SK-N-SH (cell line): ENCODE data around the gene MYLIP.

ENCODE experiments used
- CTCF ChIP-seq: fragments of 200-600 bp; sonication (generic); IDR thresholded peaks from 2 replicates; pipeline ENCODE4 v1.6.1; 2017; ENCODE audit warnings: antibody characterized with exemption, mild to moderate bottlenecking, moderate library complexity
- SMC3 ChIP-seq: IDR thresholded peaks from 2 replicates; pipeline ENCODE4 v1.6.1; 2012; ENCODE audit warnings: low read depth, low read length, improper control_type of control experiment
- YY1 ChIP-seq: IDR thresholded peaks from 2 replicates; pipeline ENCODE4 v1.4.0; 2012; ENCODE audit warnings: low read depth, mild to moderate bottlenecking

GRCh38 chr6:16092140-16092539 lies 36.7 kb upstream of the MYLIP start:
- TF ChIP-seq CTCF (no peak), YY1 (no peak), SMC3 (no peak)
